GM10266 (cell line): Measurements from ENCODE around the gene CENPT.
"Not testable (repeated sequence)": the region's sequence is repeated elsewhere in the genome, so short reads cannot be mapped to it uniquely, and the experiment has no call there.

Experiments used
- DNase-seq: peaks from one replicate; pipeline ENCODE4 v3.0.0; 2012; ENCODE audit errors: extremely low spot score
- TF ChIP-seq, protein P1 (sequence below): IDR thresholded peaks from 2 replicates; pipeline ENCODE4 v1.5.1; 2012; ENCODE audit warnings: mild to moderate bottlenecking, low read depth; ENCODE audit not compliant: control insufficient read depth, insufficient read depth; ENCODE audit errors: missing control alignments

The CENPT gene

DNA sequence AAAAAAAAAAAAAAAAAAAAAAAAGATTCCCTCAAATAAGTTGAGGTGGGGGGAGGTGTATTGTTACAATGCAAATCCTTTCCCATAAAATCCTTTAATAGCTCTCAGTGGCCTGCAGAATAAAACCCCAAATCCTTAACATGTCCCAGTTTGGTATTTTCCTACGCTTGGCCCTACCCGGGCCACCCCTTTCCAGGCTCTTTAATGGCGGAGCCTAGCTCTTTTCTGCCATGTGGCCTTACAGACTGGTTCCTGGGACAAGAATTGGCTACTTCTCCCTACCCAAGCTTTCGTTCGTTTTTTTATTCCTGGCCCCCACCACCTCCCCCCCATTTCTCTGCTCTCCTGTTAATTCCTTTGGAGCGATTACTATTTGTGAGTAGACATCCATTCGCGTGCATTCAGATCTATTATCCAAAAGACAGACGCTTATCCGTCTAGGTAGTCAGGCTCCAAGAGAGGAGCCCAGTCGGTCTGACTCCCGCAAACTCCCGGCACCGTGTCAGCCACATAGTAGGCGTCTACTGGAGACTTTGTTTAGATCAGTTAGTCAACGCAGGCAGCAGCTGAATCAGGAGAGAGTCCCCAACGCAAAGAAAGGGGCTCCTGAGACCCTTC, 6.2 kb downstream of the CENPT start:
- no peak for DNase-seq
- TF ChIP-seq, protein P1, sequence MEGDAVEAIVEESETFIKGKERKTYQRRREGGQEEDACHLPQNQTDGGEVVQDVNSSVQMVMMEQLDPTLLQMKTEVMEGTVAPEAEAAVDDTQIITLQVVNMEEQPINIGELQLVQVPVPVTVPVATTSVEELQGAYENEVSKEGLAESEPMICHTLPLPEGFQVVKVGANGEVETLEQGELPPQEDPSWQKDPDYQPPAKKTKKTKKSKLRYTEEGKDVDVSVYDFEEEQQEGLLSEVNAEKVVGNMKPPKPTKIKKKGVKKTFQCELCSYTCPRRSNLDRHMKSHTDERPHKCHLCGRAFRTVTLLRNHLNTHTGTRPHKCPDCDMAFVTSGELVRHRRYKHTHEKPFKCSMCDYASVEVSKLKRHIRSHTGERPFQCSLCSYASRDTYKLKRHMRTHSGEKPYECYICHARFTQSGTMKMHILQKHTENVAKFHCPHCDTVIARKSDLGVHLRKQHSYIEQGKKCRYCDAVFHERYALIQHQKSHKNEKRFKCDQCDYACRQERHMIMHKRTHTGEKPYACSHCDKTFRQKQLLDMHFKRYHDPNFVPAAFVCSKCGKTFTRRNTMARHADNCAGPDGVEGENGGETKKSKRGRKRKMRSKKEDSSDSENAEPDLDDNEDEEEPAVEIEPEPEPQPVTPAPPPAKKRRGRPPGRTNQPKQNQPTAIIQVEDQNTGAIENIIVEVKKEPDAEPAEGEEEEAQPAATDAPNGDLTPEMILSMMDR: no peak

DNA sequence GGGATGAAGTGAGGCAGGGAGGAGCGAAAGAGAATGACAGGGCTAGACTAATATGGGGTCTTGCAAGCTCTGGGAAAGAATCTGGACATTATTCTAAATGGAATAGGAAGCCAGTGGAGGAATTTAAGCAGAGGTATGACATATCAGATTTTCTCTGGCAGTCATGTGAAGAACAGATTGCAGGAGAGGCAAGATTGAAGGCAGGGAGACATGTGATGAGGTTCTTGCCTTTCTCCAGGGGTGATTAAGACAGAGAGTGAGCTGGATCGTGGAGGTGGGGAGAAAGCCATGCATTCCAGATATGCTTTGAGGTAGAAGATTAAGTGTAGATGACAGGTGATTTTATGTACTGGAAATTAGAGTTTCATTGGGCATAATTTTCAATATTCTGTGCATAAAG, 9.7 kb downstream of the CENPT start:
- TF ChIP-seq, protein P1: no peak
- no peak for DNase-seq

DNA sequence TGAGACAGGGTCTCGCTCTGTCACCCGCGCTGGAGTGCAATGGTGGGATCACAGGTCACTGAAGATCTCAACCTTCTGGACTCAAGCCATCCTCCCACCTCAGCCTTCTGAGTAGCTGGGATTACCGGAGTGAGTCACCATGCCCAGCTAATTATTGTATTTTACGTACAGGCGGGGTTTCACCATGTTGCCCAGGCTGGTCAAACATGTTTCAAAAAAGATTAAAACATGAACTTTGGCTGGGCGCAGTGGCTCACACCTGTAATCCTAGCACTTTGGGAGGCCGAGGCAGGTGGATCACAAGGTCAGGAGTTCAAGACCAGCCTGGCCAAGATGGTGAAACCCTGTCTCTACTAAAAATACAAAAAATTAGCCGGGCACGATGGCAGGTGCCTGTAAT, 10.3 kb downstream of the CENPT start:
- DNase-seq: not testable (repeated sequence)

DNA sequence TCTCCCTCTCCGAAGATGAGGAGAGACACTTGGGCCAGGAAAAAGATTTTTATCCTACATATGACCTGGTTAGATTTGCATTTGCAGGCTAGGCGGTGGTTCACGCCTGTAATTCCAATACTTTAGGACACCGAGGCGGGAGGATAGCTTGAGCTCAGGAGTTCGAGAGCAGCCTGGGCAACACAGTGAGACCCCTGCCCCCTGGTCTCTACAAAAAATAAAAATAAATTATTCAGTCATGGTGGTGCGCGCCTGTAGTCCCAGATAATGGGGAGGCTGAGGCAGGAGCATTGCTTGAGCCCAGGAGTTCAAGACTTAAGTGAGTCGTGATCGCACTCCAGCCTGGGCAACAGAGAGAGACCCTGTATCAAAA, 13.3 kb downstream of the CENPT start:
- TF ChIP-seq, protein P1: no peak
- no peak for DNase-seq

DNA sequence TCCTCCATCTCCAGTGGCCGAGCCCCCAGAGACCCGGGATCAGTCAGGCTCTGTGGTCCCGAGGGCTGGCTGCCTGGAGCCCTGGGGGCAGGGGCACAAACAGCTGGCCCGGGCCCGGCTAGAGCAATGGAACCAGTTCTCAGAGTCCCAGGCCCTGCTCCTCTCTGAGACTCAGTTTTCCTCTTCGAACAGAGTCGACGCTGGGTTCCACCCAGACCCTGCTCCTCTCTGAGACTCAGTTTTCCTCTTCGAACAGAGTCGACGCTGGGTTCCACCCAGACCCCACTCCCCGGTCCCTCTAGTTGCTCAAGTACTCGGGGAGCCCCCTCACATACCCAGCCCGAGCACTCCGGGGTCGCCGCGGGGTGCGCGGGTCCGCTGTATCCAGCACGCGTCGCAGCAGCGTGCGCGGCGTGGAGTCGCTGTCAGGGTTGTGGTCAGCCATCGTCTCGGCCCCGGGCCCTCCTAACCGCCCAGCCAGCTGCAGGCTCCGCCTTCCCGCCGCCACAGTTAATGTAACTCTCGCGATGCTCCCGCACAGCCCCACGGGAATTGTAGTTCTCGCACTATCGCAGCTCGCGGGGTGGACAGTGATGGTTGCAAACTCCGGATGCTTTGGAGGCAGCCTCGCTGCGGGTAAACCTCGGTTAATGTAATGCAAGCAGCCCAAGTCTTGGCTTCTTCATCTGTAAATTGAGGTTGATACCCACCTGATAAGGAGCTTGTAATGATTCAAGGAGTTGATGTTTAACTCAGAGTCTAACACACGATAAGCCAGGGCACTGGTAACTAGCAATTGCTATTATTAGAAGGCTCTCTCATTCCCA, 13.9 kb downstream of the CENPT start:
- DNase-seq: peak; percentile 95
- TF ChIP-seq, protein P1: no peak

DNA sequence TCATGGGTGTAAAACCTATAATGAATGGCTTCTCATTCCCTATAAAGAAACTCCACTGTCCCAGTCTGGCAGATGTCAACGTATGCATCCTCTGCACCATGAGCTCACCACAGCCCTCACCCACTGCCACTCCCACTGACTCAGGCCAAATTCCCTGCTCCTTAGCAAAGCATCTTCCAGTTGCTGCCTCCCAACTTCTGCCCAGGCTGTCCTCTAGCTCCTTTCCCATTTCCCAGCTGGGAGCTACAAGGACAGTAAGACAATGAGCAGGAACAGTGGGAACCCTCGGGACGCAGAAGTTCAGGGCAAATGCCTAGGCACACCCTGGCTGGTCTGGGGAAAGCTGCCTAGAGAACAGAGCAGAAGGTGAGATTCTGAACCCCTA, 14.5 kb downstream of the CENPT start:
- TF ChIP-seq, protein P1: no peak
- DNase-seq: no peak

DNA sequence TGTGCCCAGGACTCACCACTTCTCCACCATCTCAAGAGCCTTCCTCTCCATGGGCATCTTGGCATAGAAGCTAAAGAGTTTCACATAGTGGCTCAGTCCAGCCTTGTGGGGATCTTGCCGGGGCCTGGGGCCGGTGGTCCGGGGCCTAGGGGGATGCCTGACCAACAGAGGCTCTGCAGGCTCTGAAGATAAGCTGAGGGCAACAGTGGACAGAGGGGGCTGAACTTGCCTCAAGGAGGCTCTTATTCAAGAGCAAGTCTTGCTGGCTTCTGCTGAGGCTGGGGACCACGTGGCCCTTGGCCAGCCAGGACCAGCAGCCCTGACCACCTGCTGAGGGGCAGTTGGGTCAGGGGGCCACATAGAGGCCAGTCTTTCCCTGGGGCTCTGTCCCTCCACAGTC, 18.8 kb downstream of the CENPT start:
- TF ChIP-seq, protein P1: no peak
- DNase-seq: no peak
